SJCRH30 (cell line): ENCODE results near the gene EHMT1. TPM values are rescaled to one million over a fixed set of nuclear protein-coding genes. Genes with fewer than 3 reads are reported as not detected.

Source experiments
- DNase-seq, 2 experiments: peaks; one replicate each; pipeline ENCODE4 v3.0.0-alpha.2; 2015 to 2020
- H3K27ac ChIP-seq: fragments of 250-450 bp; sonication (Bioruptor Pico); 2 replicates; pipeline ENCODE4 v1.5.1; 2020; ENCODE audit warnings: mild to moderate bottlenecking, moderate library complexity
- H3K27me3 ChIP-seq: fragments of 250-450 bp; sonication (Bioruptor Pico); 2 replicates; pipeline ENCODE4 v1.5.1; 2020; ENCODE audit warnings: mild to moderate bottlenecking, moderate library complexity
- H3K36me3 ChIP-seq: fragments of 250-450 bp; sonication (Bioruptor Pico); 2 replicates; pipeline ENCODE4 v1.5.1; 2020; ENCODE audit warnings: mild to moderate bottlenecking, moderate library complexity
- H3K4me1 ChIP-seq: fragments of 250-450 bp; sonication (Bioruptor Pico); 2 replicates; pipeline ENCODE4 v1.5.1; 2020; ENCODE audit warnings: mild to moderate bottlenecking, moderate library complexity
- H3K4me3 ChIP-seq: fragments of 250-450 bp; sonication (Bioruptor Pico); 2 replicates; pipeline ENCODE4 v1.5.1; 2020; ENCODE audit warnings: mild to moderate bottlenecking, moderate library complexity
- H3K9me3 ChIP-seq: fragments of 250-450 bp; sonication (Bioruptor Pico); replicated peaks from 2 replicates; pipeline ENCODE4 v1.5.1; 2020; ENCODE audit warnings: mild to moderate bottlenecking, moderate library complexity
- total RNA-seq: library from RNA; depleted of rRNA; stranded (reverse); fragments of >200 nt; shearing (Covaris generic); gene quantifications from 2 replicates; pipeline ENCODE4 v1.2.3, GENCODE V29; 2014

Gene EHMT1
- total RNA-seq, 1 experiment from 2014 or later = 79.6 TPM

- Histone ChIP-seq H3K4me1 (no peaks in the 10 kb centered on the region; the same call in 1 of the 2 replicates), H3K4me3 (no peak overlapping the region), H3K27ac (no peak overlapping the region), H3K36me3 (no peaks in the 10 kb centered on the region), H3K9me3 (no peaks in the 10 kb centered on the region), H3K27me3 (no peaks in the 10 kb centered on the region)
- no peak for DNase-seq
Measured at GRCh38 chr9:137678202-137678601, 59.4 kb downstream of the EHMT1 start.

DNA sequence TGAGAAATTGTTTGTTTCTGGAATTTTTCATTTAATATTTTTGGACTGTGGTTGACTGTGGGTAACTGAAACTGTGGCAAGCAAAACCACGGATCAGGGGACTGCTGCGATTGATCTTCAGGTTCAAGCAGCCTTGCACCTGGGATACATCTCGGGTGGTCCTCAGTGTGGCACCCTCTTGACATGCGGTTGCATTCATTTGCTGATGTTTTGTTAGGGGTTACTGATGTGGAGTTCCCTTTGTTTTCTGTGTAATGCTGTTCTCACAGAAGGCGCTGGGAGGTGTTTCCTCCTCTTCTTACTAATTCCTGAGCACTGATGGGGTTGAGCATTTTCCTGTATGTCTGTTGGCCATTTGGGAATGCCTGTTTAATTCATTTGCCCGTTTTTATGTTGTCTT is 60.4 kb downstream of the EHMT1 start:
- no peaks in the 10 kb centered on the region; the same call in 1 of the 2 replicates for H3K4me1 ChIP-seq
- peak; percentile 40 to 45 for DNase-seq
- H3K27ac ChIP-seq = no peak overlapping the region
- no peaks in the 10 kb centered on the region for H3K36me3 ChIP-seq
- no peaks in the 10 kb centered on the region for H3K27me3 ChIP-seq
- H3K9me3 ChIP-seq = no peaks in the 10 kb centered on the region
- no peak overlapping the region for H3K4me3 ChIP-seq

DNA sequence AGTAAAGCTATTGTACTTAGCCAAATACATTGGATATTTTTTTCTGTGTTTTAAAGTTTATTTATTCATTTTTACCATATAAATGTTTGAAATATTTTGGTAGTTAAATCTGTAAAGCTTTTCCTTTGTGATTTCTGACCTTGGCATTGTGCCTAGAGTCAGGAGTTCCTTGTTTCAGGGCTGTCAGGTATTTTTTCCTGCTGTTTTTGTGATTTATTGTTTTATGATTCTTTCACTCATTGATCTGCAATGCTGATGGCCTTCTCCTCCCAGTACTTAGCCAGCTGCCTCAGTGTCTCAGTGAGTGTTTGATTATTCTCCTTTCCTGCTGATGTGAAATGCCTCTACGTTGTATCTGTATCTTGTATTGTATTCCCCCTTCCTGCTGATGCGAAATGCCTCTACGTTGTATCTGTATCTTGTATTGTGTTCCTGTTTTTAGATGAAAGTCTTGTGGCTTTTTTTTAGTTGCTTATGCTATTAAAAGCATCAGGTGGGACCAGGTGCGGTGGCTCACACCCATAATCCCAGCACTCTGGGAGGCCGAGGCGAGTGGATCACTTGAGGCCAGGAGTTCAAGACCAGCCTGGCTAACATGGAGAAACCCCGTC is 61.0 kb downstream of the EHMT1 start:
- Histone ChIP-seq H3K27ac (no peak overlapping the region), H3K4me3 (no peak overlapping the region), H3K27me3 (no peaks in the 10 kb centered on the region), H3K9me3 (no peaks in the 10 kb centered on the region), H3K36me3 (no peaks in the 10 kb centered on the region), H3K4me1 (no peaks in the 10 kb centered on the region; the same call in 1 of the 2 replicates)
- no peak for DNase-seq

DNA sequence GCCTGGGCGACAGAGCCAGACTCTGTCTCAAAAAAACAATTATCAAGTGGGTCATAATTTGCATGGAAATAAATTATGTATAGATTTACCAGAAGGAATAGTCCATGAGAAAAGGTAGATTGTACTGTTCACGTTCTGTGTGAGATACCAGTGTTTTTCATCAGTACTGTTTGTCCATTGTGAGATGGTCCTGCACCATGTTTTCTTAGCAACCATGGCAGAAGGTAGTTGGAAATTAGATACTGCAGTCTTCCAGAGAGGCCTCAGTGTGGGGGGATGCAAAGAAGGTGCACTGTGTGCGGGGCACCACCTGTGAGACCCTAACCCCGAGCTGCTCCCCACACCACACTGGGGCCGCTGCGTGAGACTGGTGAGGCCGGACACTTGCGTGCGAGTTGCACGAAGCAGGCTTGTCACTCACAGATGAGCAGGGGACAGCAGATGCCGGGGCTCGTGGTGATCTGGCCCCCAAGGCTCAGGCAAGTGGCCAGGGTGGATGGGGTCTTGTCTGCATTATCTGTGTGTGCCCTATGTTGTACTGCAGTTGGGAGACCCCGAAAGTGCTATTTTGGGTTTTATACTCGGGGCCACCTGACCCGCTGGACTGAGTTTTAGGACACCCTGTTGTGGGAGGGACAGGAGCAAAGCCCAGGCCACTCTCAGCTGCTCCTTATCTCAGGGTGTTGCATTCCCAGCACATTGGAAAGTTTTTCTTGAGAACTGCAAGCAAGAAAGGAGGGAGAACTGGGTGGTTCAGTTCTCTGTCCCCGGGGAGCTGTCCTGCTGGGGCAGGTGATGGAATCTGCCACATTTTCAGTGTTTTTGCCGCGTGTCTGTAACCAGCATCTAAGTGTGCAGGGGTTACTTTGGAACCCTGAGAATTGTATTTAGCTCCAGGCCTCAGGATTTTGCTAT is 61.9 kb downstream of the EHMT1 start:
- Histone ChIP-seq H3K36me3 (0 out of 2 replicates have a peak, but pooled peaks cover 2% of the 10 kb centered on the region), H3K4me3 (no peak overlapping the region), H3K9me3 (no peaks in the 10 kb centered on the region), H3K27ac (no peak overlapping the region), H3K27me3 (no peaks in the 10 kb centered on the region), H3K4me1 (no peaks in the 10 kb centered on the region; the same call in 1 of the 2 replicates)
- DNase-seq = no peak

GRCh38 chr9:137682428-137683105 is 63.8 kb downstream of the EHMT1 start:
- no peak overlapping the region for H3K27ac ChIP-seq
- H3K4me3 ChIP-seq = no peak overlapping the region
- no peaks in the 10 kb centered on the region for H3K27me3 ChIP-seq
- H3K9me3 ChIP-seq = no peaks in the 10 kb centered on the region
- no peak for DNase-seq
- H3K4me1 ChIP-seq = no peaks in the 10 kb centered on the region; the same call in 1 of the 2 replicates
- H3K36me3 ChIP-seq = 0 out of 2 replicates have a peak, but pooled peaks cover 2% of the 10 kb centered on the region

DNA sequence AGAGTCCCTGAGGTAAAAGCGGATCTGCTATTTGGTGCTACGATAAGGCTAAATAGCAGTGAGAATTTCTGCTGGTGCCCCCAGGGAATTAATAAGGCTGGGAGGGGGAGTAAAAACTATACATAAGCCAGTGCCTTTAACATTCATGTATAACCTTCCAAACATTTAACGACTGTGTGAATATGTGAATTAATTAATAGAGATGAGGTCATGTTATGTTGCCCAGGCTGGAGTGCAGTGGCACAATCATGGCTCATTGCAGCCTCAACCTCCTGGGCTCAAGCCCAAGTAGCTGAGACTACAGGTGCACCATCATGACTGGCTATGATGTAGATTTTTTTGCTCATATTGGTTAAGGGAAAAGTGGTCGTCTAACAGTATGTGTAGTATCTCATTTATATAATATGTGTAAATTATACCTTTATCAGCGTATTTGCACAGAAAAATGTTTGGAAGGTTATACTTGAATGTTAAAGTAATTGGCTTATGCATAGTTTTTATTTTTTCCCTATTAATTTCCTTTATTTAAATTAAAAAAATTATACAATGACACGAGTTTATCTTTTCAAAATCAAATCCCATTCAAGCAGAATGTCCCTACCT is 64.6 kb downstream of the EHMT1 start:
- no peak overlapping the region for H3K27ac ChIP-seq
- DNase-seq = no peak

DNA sequence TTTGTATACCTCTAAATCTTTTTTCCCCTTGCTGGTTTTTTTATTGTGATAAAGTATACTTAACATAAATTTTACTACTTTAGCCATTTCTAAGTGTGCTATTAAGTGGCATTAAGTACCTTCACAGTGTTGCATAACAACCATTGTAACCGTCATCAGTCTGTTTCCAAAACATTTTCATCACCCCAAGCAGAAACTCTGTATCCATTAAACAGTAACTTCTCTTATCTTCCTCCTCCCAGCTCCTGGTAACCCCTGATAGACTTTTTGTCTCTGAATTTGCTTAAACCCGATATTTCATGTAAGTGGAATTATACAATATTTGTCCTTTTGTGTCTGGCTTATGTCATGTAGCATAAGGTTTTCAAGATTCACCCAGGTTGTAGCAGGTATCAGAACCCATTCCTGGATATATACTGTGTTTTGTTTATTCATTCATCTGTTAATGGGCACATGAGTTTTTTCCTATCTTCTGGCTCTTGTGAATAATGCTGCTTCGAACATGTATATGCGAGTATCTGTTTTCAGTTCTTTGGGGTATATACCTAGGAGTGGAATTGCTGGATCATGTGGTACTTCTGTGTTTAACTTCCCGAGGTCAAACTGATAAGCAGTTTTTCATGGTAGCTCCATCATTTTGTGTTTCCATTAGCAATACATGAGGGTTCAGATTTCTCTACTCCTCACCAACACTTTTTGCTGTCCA is 66.4 kb downstream of the EHMT1 start:
- DNase-seq = no peak
- H3K27ac ChIP-seq = no peak overlapping the region
- H3K36me3 ChIP-seq = 0 out of 2 replicates have a peak, but pooled peaks cover 2% of the 10 kb centered on the region
- no peak overlapping the region for H3K4me3 ChIP-seq
- H3K27me3 ChIP-seq = no peaks in the 10 kb centered on the region
- H3K4me1 ChIP-seq = peaks cover 15% of the 10 kb centered on the region; the same call in 1 of the 2 replicates
- H3K9me3 ChIP-seq = no peaks in the 10 kb centered on the region

More for the DNA sequence above, 64.6 kb downstream of the EHMT1 start:
- peaks cover 4% of the 10 kb centered on the region; the same call in 1 of the 2 replicates for H3K4me1 ChIP-seq
- H3K27me3 ChIP-seq = no peaks in the 10 kb centered on the region
- 0 out of 2 replicates have a peak, but pooled peaks cover 2% of the 10 kb centered on the region for H3K36me3 ChIP-seq
- no peaks in the 10 kb centered on the region for H3K9me3 ChIP-seq
- no peak overlapping the region for H3K4me3 ChIP-seq

GRCh38 chr9:137685741-137686420 is 67.1 kb downstream of the EHMT1 start:
- no peak overlapping the region for H3K27ac ChIP-seq
- H3K9me3 ChIP-seq = no peaks in the 10 kb centered on the region
- peaks cover 15% of the 10 kb centered on the region; the same call in 1 of the 2 replicates for H3K4me1 ChIP-seq
- H3K4me3 ChIP-seq = no peak overlapping the region
- DNase-seq = no peak
- no peaks in the 10 kb centered on the region for H3K27me3 ChIP-seq
- 0 out of 2 replicates have a peak, but pooled peaks cover 2% of the 10 kb centered on the region for H3K36me3 ChIP-seq

DNA sequence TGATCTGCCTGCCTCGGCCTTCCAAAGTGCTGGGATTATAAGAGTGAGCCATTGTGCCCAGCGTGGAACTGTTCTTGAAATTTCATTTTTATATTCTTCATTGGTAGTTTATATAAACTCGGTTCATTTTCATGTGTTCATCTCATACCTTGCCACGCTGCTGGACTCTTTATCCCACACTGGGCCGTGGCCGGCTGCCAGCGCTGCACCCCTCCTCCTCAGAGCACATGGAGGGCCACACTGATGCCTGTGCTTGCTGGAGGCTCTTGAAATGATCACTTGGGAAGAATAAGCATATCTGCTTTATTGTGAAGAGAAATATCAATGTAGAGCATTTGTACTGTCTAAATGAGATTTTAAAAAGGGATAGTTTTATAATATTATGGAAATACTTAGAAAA is 69.5 kb downstream of the EHMT1 start:
- Histone ChIP-seq H3K27ac (peak overlapping the region; percentile 12), H3K27me3 (no peaks in the 10 kb centered on the region), H3K4me1 (peaks cover 15% of the 10 kb centered on the region; the same call in 1 of the 2 replicates), H3K9me3 (no peaks in the 10 kb centered on the region), H3K4me3 (no peak overlapping the region), H3K36me3 (0 out of 2 replicates have a peak, but pooled peaks cover 6% of the 10 kb centered on the region)
- no peak for DNase-seq

DNA sequence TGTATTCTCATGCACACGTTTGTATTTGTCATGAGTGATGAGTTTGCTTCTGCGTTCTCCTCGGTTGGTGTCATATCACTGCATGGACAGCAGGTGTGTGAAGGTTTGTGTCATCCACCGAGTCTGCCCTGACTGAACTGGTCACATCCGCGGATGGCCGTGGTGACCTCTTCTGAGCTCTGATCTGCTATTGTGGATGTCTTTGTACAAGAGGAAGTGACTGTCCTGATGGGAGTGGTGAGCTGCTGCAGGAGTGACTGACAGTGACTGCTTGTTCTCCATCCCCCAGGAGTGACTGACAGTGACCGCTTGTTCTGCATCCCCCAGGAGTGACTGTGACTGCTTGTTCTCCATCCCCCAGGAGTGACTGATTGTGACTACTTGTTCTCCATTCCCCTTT is 69.9 kb downstream of the EHMT1 start:
- no peak overlapping the region for H3K4me3 ChIP-seq
- H3K4me1 ChIP-seq = peaks cover 15% of the 10 kb centered on the region; the same call in 1 of the 2 replicates
- DNase-seq = peak; percentile 71 to 85
- H3K9me3 ChIP-seq = no peaks in the 10 kb centered on the region
- H3K36me3 ChIP-seq = 0 out of 2 replicates have a peak, but pooled peaks cover 6% of the 10 kb centered on the region
- H3K27ac ChIP-seq = peak overlapping the region; percentile 12
- no peaks in the 10 kb centered on the region for H3K27me3 ChIP-seq

DNA sequence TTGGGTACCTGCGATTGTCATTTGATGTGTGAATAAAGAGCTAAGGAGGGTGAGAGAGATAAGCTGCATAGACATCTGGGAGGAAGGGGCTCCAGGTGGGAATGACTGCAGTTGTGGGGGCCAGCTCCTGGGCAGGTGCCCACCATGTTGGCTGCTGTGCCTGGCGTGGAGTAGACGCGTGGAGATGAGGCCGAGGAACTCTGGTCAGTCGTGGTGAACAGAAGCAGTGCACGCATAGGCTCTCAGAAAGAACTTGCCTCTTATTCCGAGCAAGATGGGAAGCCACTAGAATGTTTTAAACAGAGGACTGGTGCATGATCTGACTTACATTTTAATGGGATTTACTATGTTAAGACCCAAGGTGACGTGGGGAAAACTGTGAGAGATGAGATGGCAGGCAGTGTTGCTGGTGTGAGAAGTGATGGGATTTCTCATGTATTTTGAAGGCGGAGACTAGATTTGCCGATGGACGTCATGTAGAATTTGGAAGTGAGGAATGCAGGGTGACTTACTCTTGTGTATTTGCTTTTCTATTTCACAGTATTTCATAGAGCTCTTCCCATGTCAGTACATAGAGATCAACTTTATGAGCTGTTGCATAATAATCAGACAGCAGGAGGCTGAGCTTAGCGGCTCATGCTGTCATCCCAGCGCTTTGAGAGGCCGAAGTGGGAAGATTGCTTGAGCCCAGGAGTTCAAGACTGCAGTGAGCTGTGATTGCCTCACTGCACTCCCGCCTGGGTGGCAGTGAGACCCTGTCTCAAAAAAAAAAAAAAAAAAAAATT is 71.1 kb downstream of the EHMT1 start:
- Histone ChIP-seq H3K36me3 (0 out of 2 replicates have a peak, but pooled peaks cover 6% of the 10 kb centered on the region), H3K9me3 (no peaks in the 10 kb centered on the region), H3K27me3 (no peaks in the 10 kb centered on the region), H3K4me3 (no peak overlapping the region), H3K27ac (no peak overlapping the region), H3K4me1 (peaks cover 15% of the 10 kb centered on the region; the same call in 1 of the 2 replicates)
- DNase-seq = no peak

DNA sequence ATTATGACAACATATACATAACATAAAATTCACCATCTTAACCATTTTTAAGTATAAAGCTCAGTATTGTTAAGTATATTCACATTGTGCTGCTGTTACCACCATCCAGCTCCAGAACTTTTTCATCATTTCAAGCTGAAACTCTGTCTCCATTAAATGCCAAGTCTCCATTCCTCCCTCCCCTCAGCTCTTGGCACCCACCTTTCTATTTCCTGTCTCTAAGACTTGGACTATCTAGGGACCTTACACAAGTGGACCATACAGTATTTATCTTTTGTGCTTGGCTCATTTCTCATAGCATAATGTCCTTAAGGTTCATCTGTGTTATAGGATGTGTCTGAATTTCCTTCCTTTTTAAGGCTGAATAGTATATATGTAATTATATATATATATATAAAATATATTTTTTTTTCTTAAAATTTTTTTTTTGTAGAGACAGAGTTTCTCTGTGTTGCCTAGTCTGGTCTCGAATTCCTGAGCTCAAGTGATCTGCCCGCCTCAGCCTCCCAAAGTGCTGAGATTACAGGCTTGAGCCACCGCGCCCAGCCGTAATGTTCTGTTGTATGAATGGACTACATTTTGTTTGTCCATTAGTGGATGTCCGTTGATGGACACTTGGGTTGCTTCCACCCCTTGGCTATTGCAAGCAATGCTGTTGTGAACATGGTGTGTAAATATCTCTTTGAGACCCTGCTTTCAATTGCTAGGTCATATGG is 72.3 kb downstream of the EHMT1 start:
- H3K27ac ChIP-seq = no peak overlapping the region
- H3K4me3 ChIP-seq = no peak overlapping the region
- H3K4me1 ChIP-seq = peaks cover 15% of the 10 kb centered on the region; the same call in 1 of the 2 replicates
- peaks cover 4% of the 10 kb centered on the region; the same call in 1 of the 2 replicates for H3K36me3 ChIP-seq
- DNase-seq = no peak
- no peaks in the 10 kb centered on the region for H3K27me3 ChIP-seq
- H3K9me3 ChIP-seq = no peaks in the 10 kb centered on the region
